Thyroid gland (tissue), 4 donors: Measurements from ENCODE around the gene ITIH5.

Experiments
- CTCF ChIP-seq, 6 experiments: fragments of 200-600 bp in 3 of 6; fragments of 450-650 bp in 3 of 6; sonication (generic) in 3 of 6; IDR thresholded peaks; one replicate each; pipeline ENCODE4 v1.5.1; 2016 to 2019; ENCODE audit warnings: antibody characterized with exemption in 6 of 6, mild to moderate bottlenecking in 2 of 6, inconsistent platforms in 1 of 6, moderate library complexity in 1 of 6
- POLR2A ChIP-seq, 2 donors: fragments of 450-650 bp; IDR thresholded peaks; one replicate each; pipeline ENCODE4 v1.6.1; 2017; ENCODE audit warnings: antibody characterized with exemption in 2 of 2, mild to moderate bottlenecking in 2 of 2, moderate library complexity in 1 of 2

- TF ChIP-seq CTCF (IDR thresholded peaks at IDR 0.05) (no peak), POLR2A (IDR thresholded peaks at IDR 0.05) (no peak)
Measured at GRCh38 chr10:7518693-7519092, 148.1 kb downstream of the ITIH5 start.
